Right hindlimb (tissue), 1 donor: Measurements from ENCODE around the gene NKAIN2.
"Not testable (repeated sequence)": the region's sequence is repeated elsewhere in the genome, so short reads cannot be mapped to it uniquely, and the experiment has no call there.

Experiments
- DNase-seq: peaks from one replicate; pipeline ENCODE4 v3.0.0-alpha.2; 2018

NKAIN2 gene

DNA sequence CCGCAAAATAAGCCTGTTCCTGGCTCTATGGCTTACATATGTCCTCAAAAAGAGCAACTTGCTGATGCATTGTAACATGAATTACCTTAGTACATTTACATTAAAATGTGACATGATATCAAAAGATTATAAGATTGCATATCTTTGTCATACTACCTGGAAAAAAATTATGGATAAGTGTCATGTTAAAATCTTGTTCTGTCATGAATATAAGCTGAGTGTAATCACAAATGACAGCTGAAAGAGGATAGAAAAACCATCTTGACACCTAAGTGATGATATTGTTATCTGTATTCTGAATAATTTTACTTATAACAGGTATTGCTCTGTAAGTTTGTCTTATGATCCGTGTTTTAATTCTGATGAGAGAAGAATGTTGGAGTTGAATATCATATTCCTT is 655.6 kb downstream of the NKAIN2 start:
- DNase-seq, result no peak

DNA sequence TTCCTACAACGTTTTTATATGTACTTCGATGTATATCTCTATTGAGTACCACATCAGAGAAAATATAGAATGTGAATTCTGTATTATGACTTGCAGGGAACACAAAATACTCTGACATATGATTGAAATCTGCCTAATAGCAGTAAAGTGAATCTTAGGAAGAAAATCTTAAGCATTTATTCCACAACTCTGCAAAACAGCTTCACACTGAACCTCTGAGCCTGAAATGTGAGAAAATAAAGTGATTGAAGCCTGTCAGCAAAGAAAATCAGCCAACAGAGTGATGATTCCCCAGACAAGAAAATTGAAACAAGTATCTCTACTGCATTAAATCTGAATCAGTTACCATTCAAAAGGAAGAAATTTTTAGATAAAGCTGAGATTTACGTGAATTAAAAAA is 659.1 kb downstream of the NKAIN2 start:
- DNase-seq, result no peak

- no peak for DNase-seq
Measured at GRCh38 chr6:124463271-124463670, 659.6 kb downstream of the NKAIN2 start.

- not testable (repeated sequence) for DNase-seq
Measured at GRCh38 chr6:124464600-124464999, 660.9 kb downstream of the NKAIN2 start.

DNA sequence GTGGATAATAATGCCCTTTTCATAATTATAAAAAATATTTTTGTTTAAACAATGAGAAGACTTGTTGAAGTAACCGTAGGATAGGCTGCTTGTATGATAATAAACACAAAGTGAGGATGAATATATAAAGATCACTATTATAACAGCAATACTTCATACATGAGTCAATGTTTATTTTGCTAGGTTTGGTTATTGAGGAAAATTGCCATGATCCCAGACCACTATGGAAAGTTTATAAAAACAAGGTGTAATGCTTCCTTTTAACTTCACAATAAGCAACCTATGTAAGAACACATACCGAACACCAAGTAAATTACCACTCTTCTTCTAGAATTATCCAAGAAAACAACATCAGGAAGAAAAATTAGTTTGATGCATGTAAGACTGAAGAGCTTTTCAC is 663.3 kb downstream of the NKAIN2 start:
- DNase-seq, result no peak

- no peak for DNase-seq
Measured at GRCh38 chr6:124467366-124467765, 663.7 kb downstream of the NKAIN2 start.

DNA sequence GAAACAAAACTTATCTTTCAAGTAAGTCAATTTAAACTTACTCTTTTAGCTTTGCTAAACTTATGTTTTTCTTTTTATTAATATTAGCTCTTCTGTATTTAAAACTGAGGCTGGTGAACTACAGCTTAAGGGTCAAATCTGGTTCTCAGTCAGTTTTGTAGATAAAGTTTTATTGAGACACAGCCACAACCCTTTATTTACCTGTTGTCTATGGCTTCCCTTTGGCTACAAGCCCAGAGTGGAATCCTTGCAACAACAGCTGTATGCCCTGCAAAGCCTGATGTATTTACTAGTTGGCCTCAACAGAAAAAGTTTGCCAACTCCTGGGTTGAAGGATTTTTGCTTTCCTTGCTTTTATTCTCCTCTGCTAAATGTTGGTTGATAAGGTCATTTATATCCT is 667.1 kb downstream of the NKAIN2 start:
- no peak for DNase-seq

DNA sequence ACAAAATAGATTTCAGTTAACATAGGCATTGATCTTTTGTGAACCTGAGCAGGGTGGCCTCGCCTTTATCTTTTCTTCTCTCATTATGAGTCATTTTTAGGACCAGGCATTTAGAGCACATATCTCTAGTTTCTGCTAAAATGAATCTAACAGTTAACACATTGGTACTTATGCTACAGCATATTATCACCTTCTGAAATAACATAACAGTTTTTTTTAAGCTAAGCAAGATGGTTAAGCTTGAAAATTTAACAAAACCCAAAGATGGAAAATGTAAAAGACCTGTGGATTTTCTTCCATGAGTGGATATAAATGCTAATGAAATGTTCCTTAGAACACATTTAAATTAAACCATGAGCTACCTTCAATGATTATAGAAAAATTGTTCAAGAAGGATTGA is 671.5 kb downstream of the NKAIN2 start:
- no peak for DNase-seq

GRCh38 chr6:124478906-124479305 is 675.2 kb downstream of the NKAIN2 start:
- DNase-seq, result no peak

DNA sequence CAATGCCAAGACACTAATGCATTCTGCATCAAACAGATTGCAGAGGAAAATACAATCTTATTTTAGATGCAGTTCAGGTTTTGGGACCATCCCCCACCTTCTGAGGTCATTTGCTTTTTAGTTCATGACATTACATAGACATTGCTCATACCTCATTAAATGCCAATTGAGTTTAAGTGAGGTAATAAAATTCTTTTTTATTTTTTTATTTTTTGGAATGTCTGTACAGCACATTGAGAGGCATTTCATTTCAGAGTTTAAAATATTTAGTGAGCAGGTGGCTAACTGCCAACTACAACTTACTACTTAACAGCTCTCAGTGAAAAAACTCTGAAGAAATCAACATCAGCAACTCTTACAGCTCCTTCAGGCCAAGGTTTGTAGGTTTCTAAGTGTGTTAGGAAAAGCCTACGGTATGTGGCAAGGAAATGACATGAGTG is 676.3 kb downstream of the NKAIN2 start:
- no peak for DNase-seq

DNA sequence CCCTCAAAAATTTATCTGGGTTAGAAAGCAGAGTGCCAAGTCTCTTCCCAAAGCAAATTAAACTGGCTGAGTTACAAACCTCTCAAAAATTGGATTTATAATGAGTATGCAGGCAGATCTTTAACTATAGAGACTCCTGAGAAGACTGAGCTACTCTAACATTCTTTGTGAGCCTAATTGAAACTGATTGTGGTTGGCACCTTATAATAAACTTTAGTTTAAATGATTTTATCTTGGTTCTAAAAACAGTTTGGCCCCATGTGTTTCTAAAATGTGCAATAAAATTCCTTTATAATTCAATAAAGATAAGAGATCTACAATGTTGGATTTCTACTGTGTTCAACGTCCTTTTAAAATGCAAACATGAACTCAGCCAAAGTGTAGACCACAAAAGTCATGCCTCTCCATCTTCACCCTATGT is 678.4 kb downstream of the NKAIN2 start:
- DNase-seq, result no peak

DNA sequence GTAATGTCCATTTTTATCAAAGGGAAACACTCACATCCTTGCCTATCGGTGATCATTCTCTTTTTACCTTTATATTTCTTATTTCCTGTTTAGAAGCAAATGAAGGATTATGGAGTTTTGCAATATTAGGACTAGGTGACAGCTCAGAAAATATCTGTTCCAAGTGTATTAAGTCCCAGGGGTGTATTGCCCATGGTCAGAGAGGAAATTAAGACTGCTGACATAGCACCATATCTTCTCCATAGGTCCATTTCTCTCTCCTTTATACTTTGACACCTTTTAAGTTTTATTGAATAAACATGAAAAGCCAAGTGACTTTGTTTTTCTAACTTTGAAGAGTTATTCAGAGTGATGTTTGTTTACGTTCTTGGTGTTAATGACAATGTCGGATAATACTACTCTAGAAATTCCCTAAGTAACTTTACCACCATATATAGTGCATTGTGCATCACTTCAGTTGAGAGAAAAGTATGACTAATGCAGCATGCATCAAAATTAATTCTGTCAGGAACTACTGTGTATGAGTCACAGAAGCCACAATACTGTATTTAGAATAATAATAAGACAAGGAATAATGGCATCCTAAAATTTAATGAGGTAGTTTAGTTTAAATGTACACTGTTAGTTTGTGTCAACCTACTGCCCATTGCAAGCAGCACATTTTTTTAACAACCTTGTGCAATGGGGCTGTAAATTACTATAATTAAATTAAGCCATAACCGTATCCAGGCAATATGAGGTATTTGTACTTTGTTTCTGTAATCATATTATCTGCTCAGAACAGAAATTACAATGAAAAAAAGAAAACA is 684.2 kb downstream of the NKAIN2 start:
- no peak for DNase-seq

DNA sequence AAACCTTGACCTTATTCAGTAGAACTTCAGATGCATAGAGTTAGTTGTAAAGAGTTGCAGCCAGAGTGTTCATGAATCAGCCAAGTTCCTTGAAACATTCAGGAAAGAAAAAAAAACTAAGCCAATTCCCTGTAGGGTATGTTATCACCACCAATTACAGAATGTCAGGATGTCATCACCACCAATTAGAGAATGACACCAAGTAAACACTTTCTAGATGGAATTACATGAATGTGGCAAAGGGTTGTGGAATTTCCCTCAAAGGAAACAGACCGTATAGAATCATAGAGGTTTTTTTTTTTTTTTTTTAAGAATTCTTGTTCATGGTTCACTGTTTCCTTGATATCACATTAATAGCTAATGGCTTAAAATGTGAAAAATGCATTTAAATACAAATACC is 686.5 kb downstream of the NKAIN2 start:
- DNase-seq, result no peak

GRCh38 chr6:124493259-124493658 is 689.6 kb downstream of the NKAIN2 start:
- no peak for DNase-seq

DNA sequence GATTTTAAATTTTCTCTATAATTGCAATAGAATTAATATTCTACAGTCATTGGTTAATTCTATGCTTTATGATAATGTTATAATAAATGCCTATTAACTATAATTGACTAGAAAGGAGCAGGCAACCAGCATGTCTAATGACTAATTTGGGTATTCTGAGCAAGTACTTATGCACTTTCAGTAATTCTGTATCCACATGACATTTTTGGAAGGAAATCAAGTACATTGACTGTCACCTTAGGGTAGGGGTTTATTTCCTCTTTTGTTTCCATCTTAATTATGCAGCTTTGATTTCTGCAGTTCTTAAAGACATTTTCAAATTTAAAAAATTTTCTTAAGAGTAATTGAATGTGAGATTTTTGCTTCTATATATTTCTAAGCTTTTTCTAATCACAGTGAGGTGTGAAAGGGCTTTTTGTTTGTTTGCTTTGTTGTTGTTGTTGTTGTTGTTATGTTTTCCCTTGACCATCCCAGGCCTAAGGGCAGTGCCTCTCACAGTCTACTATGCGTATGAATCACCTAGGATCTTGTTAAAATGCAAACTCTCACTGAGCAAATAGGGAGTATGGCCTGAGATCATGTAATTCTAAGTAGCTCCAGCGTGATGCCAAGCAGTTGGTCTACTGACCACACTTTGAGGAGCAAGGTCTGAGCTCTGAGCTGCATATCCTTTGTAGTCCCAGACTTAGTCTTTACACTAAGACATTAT is 691.4 kb downstream of the NKAIN2 start:
- no peak for DNase-seq

GRCh38 chr6:124495665-124496190 is 692.1 kb downstream of the NKAIN2 start:
- peak; percentile 19 for DNase-seq

- DNase-seq, result no peak
Measured at GRCh38 chr6:124496334-124496733, 692.7 kb downstream of the NKAIN2 start.

DNA sequence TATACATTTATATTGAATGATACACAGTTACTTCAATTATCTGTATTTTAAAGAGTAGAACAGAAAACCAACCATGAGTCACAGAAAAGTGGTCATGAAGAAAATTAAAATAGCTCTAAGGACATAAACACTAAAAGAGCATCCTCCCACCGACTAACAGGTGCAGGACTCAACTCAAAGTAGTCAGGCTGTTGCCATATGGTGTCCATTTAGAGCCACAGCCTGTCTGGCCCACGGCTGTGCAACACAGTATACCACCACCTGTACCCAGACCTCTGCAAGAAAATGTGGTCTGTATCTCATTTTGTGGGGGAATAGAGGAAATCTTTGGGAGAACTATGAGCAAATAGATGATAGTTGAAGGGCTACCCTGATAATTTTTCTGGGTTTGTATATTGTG is 708.8 kb downstream of the NKAIN2 start:
- no peak for DNase-seq

- DNase-seq, result no peak
Measured at GRCh38 chr6:124517339-124517738, 713.7 kb downstream of the NKAIN2 start.

GRCh38 chr6:124520514-124520913 is 716.8 kb downstream of the NKAIN2 start:
- no peak for DNase-seq

DNA sequence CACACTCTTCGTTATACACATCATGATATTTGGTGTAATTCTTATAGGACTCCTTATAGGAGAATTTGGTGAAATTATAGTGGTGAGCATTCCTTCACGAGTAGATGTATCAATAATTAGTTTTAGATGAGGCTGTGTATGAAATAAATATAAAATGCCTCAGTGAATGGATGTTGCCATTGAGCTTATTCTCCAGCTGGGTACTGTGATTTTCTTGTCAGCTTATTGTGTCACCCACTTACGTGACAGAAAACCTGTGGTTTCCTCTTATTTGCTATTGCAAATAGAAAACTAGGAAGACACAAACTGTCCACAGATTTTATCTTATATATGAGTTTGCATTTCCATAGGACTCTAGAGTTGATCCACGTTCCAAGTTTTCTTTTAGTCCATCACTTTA is 718.7 kb downstream of the NKAIN2 start:
- no peak for DNase-seq

DNA sequence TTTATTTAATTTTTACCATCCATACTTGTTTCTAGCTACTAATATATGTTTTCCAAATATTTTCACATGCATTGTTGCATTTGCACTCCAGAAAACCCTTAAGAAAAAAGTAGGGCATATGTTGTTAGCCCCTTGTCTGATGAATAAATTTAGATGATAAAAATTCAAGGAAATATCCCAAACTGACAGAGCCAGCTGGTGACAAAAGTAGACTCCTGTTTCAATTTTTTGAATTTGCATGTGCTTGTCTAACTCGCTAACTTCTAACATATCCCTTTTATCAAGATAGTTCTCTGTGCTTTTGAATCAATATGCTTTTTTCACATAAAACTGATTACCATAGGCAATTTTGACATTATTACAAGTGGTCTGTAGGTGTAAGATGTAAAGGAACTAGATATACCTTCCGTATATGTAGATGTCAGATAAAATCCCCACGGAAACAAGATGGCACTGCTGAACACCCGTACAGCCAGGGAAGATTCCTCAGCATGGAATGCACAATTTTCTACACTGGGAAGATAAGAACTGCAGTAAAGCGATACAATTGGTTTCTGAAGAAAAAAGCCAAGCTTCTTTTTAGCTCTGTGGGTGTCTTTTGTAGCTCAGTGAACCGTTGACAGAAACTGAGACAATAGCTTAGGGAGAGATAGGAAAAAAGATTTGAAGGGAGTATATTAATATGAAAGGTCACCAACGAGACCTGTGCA is 721.0 kb downstream of the NKAIN2 start:
- no peak for DNase-seq

DNA sequence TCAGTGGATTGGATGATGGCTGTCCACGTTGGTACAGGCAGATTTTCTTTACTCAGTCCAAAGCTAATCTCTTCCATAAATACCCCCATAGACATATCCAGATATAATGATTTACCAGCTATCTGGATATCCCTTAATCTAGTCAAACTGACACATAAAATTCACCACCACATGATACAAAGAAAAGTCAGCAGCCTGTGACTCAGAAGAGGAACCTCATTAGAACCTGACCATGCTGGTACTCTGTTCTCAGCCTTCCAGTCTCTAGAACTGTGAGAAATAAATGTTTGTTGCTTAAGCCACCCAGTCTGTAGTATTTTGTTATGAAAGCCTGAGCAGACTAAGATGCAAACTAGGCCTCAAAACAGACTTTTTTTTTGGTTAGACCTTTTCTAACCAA is 727.3 kb downstream of the NKAIN2 start:
- DNase-seq, result no peak

- no peak for DNase-seq
Measured at GRCh38 chr6:124535299-124535698, 731.6 kb downstream of the NKAIN2 start.
